Dendritic cell treated with granulocyte-macrophage colony-stimulating factor and Interleukin-4, amounts not matched to agents 40 ng/mL and 50 ng/mL, for 4 days (primary cell): ENCODE measurements around the gene MYO15A.

Experiments
- H3K27ac Mint-ChIP-seq: one replicate; pipeline ENCODE4 v1.8.0; 2022; ENCODE audit warnings: mild to moderate bottlenecking, mixed read lengths
- H3K27me3 Mint-ChIP-seq: one replicate; pipeline ENCODE4 v1.8.0; 2022; ENCODE audit warnings: mild to moderate bottlenecking, mixed read lengths
- H3K36me3 Mint-ChIP-seq: one replicate; pipeline ENCODE4 v1.8.0; 2022; ENCODE audit warnings: low read depth, mixed read lengths
- H3K4me1 Mint-ChIP-seq: one replicate; pipeline ENCODE4 v1.8.0; 2022; ENCODE audit warnings: low read depth, mixed read lengths
- H3K4me3 Mint-ChIP-seq: one replicate; pipeline ENCODE4 v1.8.0; 2022; ENCODE audit warnings: mild to moderate bottlenecking, moderate library complexity, mixed read lengths
- H3K9me3 Mint-ChIP-seq: one replicate; pipeline ENCODE4 v1.8.0; 2022; ENCODE audit warnings: mixed read lengths
- intact Hi-C: fragments of 100-400 bp; cut with micrococcal nuclease; formaldehyde crosslinking; loops from one replicate; pipeline ENCODE4 v1.15.0; 2022

Gene MYO15A

GRCh38 chr17:18109935-18110485, 1.5 kb downstream of the MYO15A start:
- Mint-ChIP-seq H3K27ac (no peak overlapping the region), H3K27me3 (peaks cover 2% of the 10 kb centered on the region), H3K4me3 (no peak overlapping the region), H3K4me1 (peaks cover 3% of the 10 kb centered on the region), H3K9me3 (no peaks in the 10 kb centered on the region), H3K36me3 (peaks cover 33% of the 10 kb centered on the region)
- intact Hi-C loops, result no loop called here

GRCh38 chr17:18110636-18111145, 2.1 kb downstream of the MYO15A start:
- peaks cover 5% of the 10 kb centered on the region for H3K4me1 Mint-ChIP-seq
- H3K27ac Mint-ChIP-seq, result no peak overlapping the region
- H3K27me3 Mint-ChIP-seq, result peaks cover 2% of the 10 kb centered on the region
- peaks cover 26% of the 10 kb centered on the region for H3K36me3 Mint-ChIP-seq
- no peaks in the 10 kb centered on the region for H3K9me3 Mint-ChIP-seq
- H3K4me3 Mint-ChIP-seq, result no peak overlapping the region
- intact Hi-C loops, result no loop called here

- H3K36me3 Mint-ChIP-seq, result peaks cover 19% of the 10 kb centered on the region
- no peaks in the 10 kb centered on the region for H3K9me3 Mint-ChIP-seq
- intact Hi-C loops, result no loop called here
- peaks cover 5% of the 10 kb centered on the region for H3K4me1 Mint-ChIP-seq
- peaks cover 2% of the 10 kb centered on the region for H3K27me3 Mint-ChIP-seq
- H3K4me3 Mint-ChIP-seq, result no peak overlapping the region
- H3K27ac Mint-ChIP-seq, result no peak overlapping the region
Measured at GRCh38 chr17:18111330-18111971, 2.9 kb downstream of the MYO15A start.

GRCh38 chr17:18115517-18115916, 7.0 kb downstream of the MYO15A start:
- H3K36me3 Mint-ChIP-seq, result no peaks in the 10 kb centered on the region
- H3K4me1 Mint-ChIP-seq, result peaks cover 5% of the 10 kb centered on the region
- H3K4me3 Mint-ChIP-seq, result no peak overlapping the region
- peaks cover 19% of the 10 kb centered on the region for H3K9me3 Mint-ChIP-seq
- no peak overlapping the region for H3K27ac Mint-ChIP-seq
- peaks cover 1% of the 10 kb centered on the region for H3K27me3 Mint-ChIP-seq
- intact Hi-C loops, result no loop called here

GRCh38 chr17:18116078-18116477, 7.5 kb downstream of the MYO15A start:
- no peak overlapping the region for H3K27ac Mint-ChIP-seq
- H3K27me3 Mint-ChIP-seq, result no peaks in the 10 kb centered on the region
- peaks cover 5% of the 10 kb centered on the region for H3K4me1 Mint-ChIP-seq
- intact Hi-C loops, result no loop called here
- peaks cover 19% of the 10 kb centered on the region for H3K9me3 Mint-ChIP-seq
- H3K36me3 Mint-ChIP-seq, result no peaks in the 10 kb centered on the region
- no peak overlapping the region for H3K4me3 Mint-ChIP-seq

GRCh38 chr17:18117533-18117932, 9.0 kb downstream of the MYO15A start:
- Mint-ChIP-seq H3K27me3 (no peaks in the 10 kb centered on the region), H3K4me3 (no peak overlapping the region), H3K27ac (no peak overlapping the region), H3K4me1 (peaks cover 5% of the 10 kb centered on the region), H3K9me3 (peaks cover 19% of the 10 kb centered on the region), H3K36me3 (no peaks in the 10 kb centered on the region)
- intact Hi-C loops, result no loop called here

GRCh38 chr17:18117982-18118975, 9.7 kb downstream of the MYO15A start:
- Mint-ChIP-seq H3K36me3 (no peaks in the 10 kb centered on the region), H3K4me1 (peaks cover 5% of the 10 kb centered on the region), H3K27ac (no peak overlapping the region), H3K27me3 (no peaks in the 10 kb centered on the region), H3K9me3 (peaks cover 19% of the 10 kb centered on the region), H3K4me3 (no peak overlapping the region)
- intact Hi-C loops, result no loop called here

- Mint-ChIP-seq H3K4me3 (no peak overlapping the region), H3K9me3 (peaks cover 19% of the 10 kb centered on the region), H3K36me3 (no peaks in the 10 kb centered on the region), H3K27ac (no peak overlapping the region), H3K4me1 (peaks cover 5% of the 10 kb centered on the region), H3K27me3 (no peaks in the 10 kb centered on the region)
- intact Hi-C loops, result no loop called here
Measured at GRCh38 chr17:18119166-18119745, 10.7 kb downstream of the MYO15A start.

GRCh38 chr17:18119938-18120337, 11.4 kb downstream of the MYO15A start:
- no peaks in the 10 kb centered on the region for H3K36me3 Mint-ChIP-seq
- no peak overlapping the region for H3K4me3 Mint-ChIP-seq
- H3K27ac Mint-ChIP-seq, result no peak overlapping the region
- H3K4me1 Mint-ChIP-seq, result peaks cover 3% of the 10 kb centered on the region
- H3K27me3 Mint-ChIP-seq, result no peaks in the 10 kb centered on the region
- intact Hi-C loops, result no loop called here
- peaks cover 19% of the 10 kb centered on the region for H3K9me3 Mint-ChIP-seq

- no peak overlapping the region for H3K4me3 Mint-ChIP-seq
Measured at GRCh38 chr17:18120461-18121017, 12.0 kb downstream of the MYO15A start.

GRCh38 chr17:18121144-18121910, 12.8 kb downstream of the MYO15A start:
- Mint-ChIP-seq H3K27me3 (no peaks in the 10 kb centered on the region), H3K4me3 (no peak overlapping the region), H3K36me3 (no peaks in the 10 kb centered on the region), H3K27ac (no peak overlapping the region), H3K4me1 (no peaks in the 10 kb centered on the region), H3K9me3 (peaks cover 19% of the 10 kb centered on the region)
- intact Hi-C loops, result no loop called here

More at GRCh38 chr17:18120461-18121017, 12.0 kb downstream of the MYO15A start:
- H3K9me3 Mint-ChIP-seq, result peaks cover 19% of the 10 kb centered on the region
- H3K4me1 Mint-ChIP-seq, result no peaks in the 10 kb centered on the region
- H3K36me3 Mint-ChIP-seq, result no peaks in the 10 kb centered on the region
- intact Hi-C loops, result no loop called here
- no peaks in the 10 kb centered on the region for H3K27me3 Mint-ChIP-seq
- no peak overlapping the region for H3K27ac Mint-ChIP-seq

- intact Hi-C loops, result no loop called here
- Mint-ChIP-seq H3K4me3 (no peak overlapping the region), H3K27me3 (peaks cover 1% of the 10 kb centered on the region), H3K4me1 (no peaks in the 10 kb centered on the region), H3K9me3 (peaks cover 19% of the 10 kb centered on the region), H3K27ac (no peak overlapping the region), H3K36me3 (no peaks in the 10 kb centered on the region)
Measured at GRCh38 chr17:18122990-18123753, 14.6 kb downstream of the MYO15A start.
